Endothelial cell of umbilical vein (primary cell): ENCODE measurements around the gene FRMD4A. TPM values are rescaled to one million over a fixed set of nuclear protein-coding genes. Genes with fewer than 3 reads are reported as not detected.
"Not testable (repeated sequence)": the region's sequence is repeated elsewhere in the genome, so short reads cannot be mapped to it uniquely, and the experiment has no call there.

Experiments
- BruUV-seq: library from RNA; stranded (reverse); fragments of 400-500 nt; replicated peaks from 2 replicates; lab custom pipeline; 2021; lab: Mats Ljungman, UMichigan
- CTCF ChIA-PET: fragments of 300-600, 350-600 bp; sonication (Branson Sonifier 250); formaldehyde crosslinking; loops from one replicate; lab custom pipeline; 2021; ENCODE audit warnings: antibody characterized with exemption, inconsistent platforms; lab: Charles Lee
- POLR2A ChIA-PET: fragments of 300-600, 350-600 bp; sonication (Branson Sonifier 250); formaldehyde crosslinking; loops from one replicate; lab custom pipeline; 2021; ENCODE audit warnings: antibody characterized with exemption, inconsistent platforms; lab: Charles Lee
- DNase-seq: peaks from one replicate; pipeline ENCODE4 v3.0.0-alpha.2; 2011; ENCODE audit warnings: low read depth, low spot score
- FAIRE-seq: peaks from 2 replicates; lab custom pipeline; 2011; peaks lifted over from hg19 to GRCh38; lab: Jason Lieb, UNC
- H2AFZ ChIP-seq: 2 replicates; pipeline ENCODE4 v1.6.0; 2012; ENCODE audit warnings: low read depth, low read length, control low read depth, inconsistent platforms
- H3K27ac ChIP-seq: 2 replicates; pipeline ENCODE4 v1.5.1; 2011; ENCODE audit warnings: low read depth, mild to moderate bottlenecking, control low read depth, low read length, moderate library complexity; ENCODE audit not compliant: insufficient read depth
- H3K27me3 ChIP-seq, 2 experiments: 2 replicates each; pipeline versions ENCODE4 v1.6.0 to v1.6.1; 2011; ENCODE audit warnings: low read length in 2 of 2, mixed read lengths in 1 of 2; ENCODE audit not compliant: control insufficient read depth in 2 of 2, insufficient read depth in 2 of 2
- H3K36me3 ChIP-seq, 2 experiments: 2 replicates in 1 of 2; 3 replicates in 1 of 2; pipeline ENCODE4 v1.5.1; 2011; ENCODE audit warnings: low read length in 2 of 2, mild to moderate bottlenecking in 1 of 2, moderate library complexity in 1 of 2; ENCODE audit not compliant: control insufficient read depth in 2 of 2, insufficient read depth in 2 of 2; ENCODE audit errors: extremely low read depth in 1 of 2
- H3K4me1 ChIP-seq: 3 replicates; pipeline ENCODE4 v1.5.1; 2011; ENCODE audit warnings: mild to moderate bottlenecking, low read length; ENCODE audit not compliant: control insufficient read depth, insufficient read depth; ENCODE audit errors: extremely low read depth
- H3K4me2 ChIP-seq: 2 replicates; pipeline ENCODE4 v1.6.1; 2011; ENCODE audit warnings: low read length, control low read depth, mixed read lengths; ENCODE audit not compliant: insufficient read depth
- H3K4me3 ChIP-seq, 3 experiments: fragments of 200-600 bp in 1 of 3; sonication (generic), shearing (Covaris generic) in 1 of 3; replicated peaks in 1 of 3; 2 replicates each; pipeline ENCODE4 v1.5.1; 2011 to 2016; ENCODE audit warnings: control low read depth in 3 of 3, low read length in 3 of 3, mild to moderate bottlenecking in 2 of 3, inconsistent platforms in 1 of 3, low read depth in 1 of 3, moderate library complexity in 1 of 3; ENCODE audit not compliant: insufficient read depth in 1 of 3
- H3K79me2 ChIP-seq: 2 replicates; pipeline ENCODE4 v1.6.0; 2012; ENCODE audit warnings: low read length, inconsistent platforms; ENCODE audit not compliant: control insufficient read depth, insufficient read depth
- H3K9ac ChIP-seq: replicated peaks from 2 replicates; pipeline ENCODE3; 2011; ENCODE audit warnings: low read length, control low read depth; ENCODE audit not compliant: insufficient read depth; ENCODE audit errors: extremely low read depth
- H3K9me1 ChIP-seq: replicated peaks from 3 replicates; pipeline ENCODE4 v1.6.0; 2011; ENCODE audit warnings: mild to moderate bottlenecking, low read length; ENCODE audit not compliant: control insufficient read depth, insufficient read depth; ENCODE audit errors: extremely low read depth
- H3K9me3 ChIP-seq: replicated peaks from 2 replicates; pipeline ENCODE4 v1.5.1; 2012; ENCODE audit warnings: low read length, inconsistent platforms; ENCODE audit not compliant: control insufficient read depth, insufficient read depth
- H4K20me1 ChIP-seq: replicated peaks from 2 replicates; pipeline ENCODE3; 2011; ENCODE audit warnings: mild to moderate bottlenecking, low read length; ENCODE audit not compliant: control insufficient read depth, insufficient read depth; ENCODE audit errors: extremely low read depth
- POLR2AphosphoS5 ChIP-seq: IDR thresholded peaks from 2 replicates; pipeline ENCODE4 v1.6.1; 2012; ENCODE audit warnings: low read depth, mild to moderate bottlenecking, control low read depth, low read length, moderate library complexity; ENCODE audit not compliant: insufficient read depth
- dilution Hi-C: fragments of 300-500 bp; cut with MboI; formaldehyde crosslinking; loops from one replicate; pipeline ENCODE4 v1.15.0; 2019; ENCODE audit warnings: low sequenced_read_pairs; ENCODE audit not compliant: extremely low pct_ligation_motif_present
- intact Hi-C: fragments of 100-400 bp; cut with micrococcal nuclease; formaldehyde crosslinking; loops from one replicate; pipeline ENCODE4 v1.10.0; 2022
- polyA plus RNA-seq, 4 experiments: library from polyadenylated mRNA; depleted of rRNA in 3 of 4; stranded (reverse) in 3 of 4; unstranded in 1 of 4; fragments of >200 nt; gene quantifications; 2 replicates each; pipeline versions ENCODE4 v1.2.1 to v1.2.3, GENCODE V29; 2011 to 2012; ENCODE audit warnings: missing spikeins in 1 of 4
- total RNA-seq: library from RNA; stranded (reverse); gene quantifications from 2 replicates; pipeline ENCODE4 v1.2.3, GENCODE V29; 2021

FRMD4A gene
- total and polyA plus RNA-seq, 2 donors (not counting 3 experiments of a cell fraction or from before 2014, with no cell fraction given) = 123 to 148 TPM

GRCh38 chr10:13921131-13921530 lies 409.6 kb downstream of the FRMD4A start:
- not testable (repeated sequence) for DNase-seq

GRCh38 chr10:13920465-13920864 lies 410.3 kb downstream of the FRMD4A start:
- no peak for FAIRE-seq
- no peak for TF ChIP-seq POLR2AphosphoS5
- H3K27ac ChIP-seq = no peak overlapping the region
- no peak overlapping the region for H3K4me2 ChIP-seq
- BruUV-seq = no TSS peak
- no peak overlapping the region for H3K4me3 ChIP-seq
- no peaks in the 10 kb centered on the region for H3K79me2 ChIP-seq
- H3K4me1 ChIP-seq = peaks cover 24% of the 10 kb centered on the region
- H4K20me1 ChIP-seq = no peaks in the 10 kb centered on the region
- no peaks in the 10 kb centered on the region for H3K9me3 ChIP-seq
- H3K9me1 ChIP-seq = no peaks in the 10 kb centered on the region
- ChIA-PET CTCF (no interaction called here), POLR2A (no interaction called here)
- H3K9ac ChIP-seq = no peak overlapping the region
- no peak for DNase-seq
- no peak overlapping the region for H2AFZ ChIP-seq
- intact Hi-C loops (loop anchor here (5.0 kb wide), 1 partner anchor 38 kb away; no protein-coding TSS in a partner anchor), dilution Hi-C loops (no loop called here)
- H3K36me3 ChIP-seq = no peaks in the 10 kb centered on the region
- H3K27me3 ChIP-seq = no peaks in the 10 kb centered on the region

More at GRCh38 chr10:13921131-13921530, 409.6 kb downstream of the FRMD4A start:
- H3K27ac ChIP-seq, H3K4me2 ChIP-seq, H4K20me1 ChIP-seq, dilution Hi-C loops, H3K36me3 ChIP-seq, BruUV-seq, H2AFZ ChIP-seq, H3K9me1 ChIP-seq, CTCF ChIA-PET, H3K9ac ChIP-seq, FAIRE-seq, POLR2A ChIA-PET, H3K27me3 ChIP-seq, H3K9me3 ChIP-seq, H3K4me3 ChIP-seq, H3K79me2 ChIP-seq: not testable (repeated sequence)
- intact Hi-C loops = loop anchor here (5.0 kb wide), 1 partner anchor 39 kb away; no protein-coding TSS in a partner anchor
- H3K4me1 ChIP-seq = peaks cover 24% of the 10 kb centered on the region
